Astrocyte of the spinal cord (primary cell): ENCODE results near the gene RFLNA.

ENCODE experiments used
- DNase-seq: peaks from one replicate; pipeline ENCODE4 v3.0.0; 2011; ENCODE audit warnings: low read depth, low spot score
- H3K4me3 ChIP-seq: 2 replicates; pipeline ENCODE4 v1.5.1; 2011; ENCODE audit warnings: low read depth, mild to moderate bottlenecking, low read length, moderate library complexity
- CTCF ChIP-seq: IDR thresholded peaks from 2 replicates; pipeline ENCODE4 v1.5.1; 2012; ENCODE audit warnings: low read depth, mild to moderate bottlenecking, low read length, inconsistent platforms
- in situ Hi-C: cut with HindIII; loops from 2 replicates; pipeline ENCODE4 v1.10.0; 2017; ENCODE audit warnings: low sequenced_read_pairs

The RFLNA gene

DNA sequence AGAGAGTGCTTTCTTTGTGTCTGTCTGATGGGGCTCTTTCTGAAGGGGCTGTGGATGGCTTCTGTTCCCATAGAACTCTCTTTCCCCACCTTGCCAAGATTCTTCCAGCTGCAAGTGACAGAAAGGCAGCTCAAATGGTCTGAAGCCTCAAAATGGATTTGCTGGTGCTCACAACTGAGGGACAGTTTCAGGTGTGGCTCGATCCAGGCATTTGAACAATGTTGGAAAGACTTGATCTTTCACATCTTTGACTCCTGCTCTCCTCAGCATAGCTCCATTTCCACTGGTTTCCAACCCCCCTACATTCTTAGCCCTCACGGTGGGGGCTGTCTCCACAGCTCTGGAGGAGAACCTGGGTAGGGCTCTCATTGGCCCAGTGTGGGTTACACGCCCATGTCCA is 15.9 kb downstream of the RFLNA start:
- TF ChIP-seq CTCF = no peak
- DNase-seq = no peak
- in situ Hi-C loops = no loop called here
- H3K4me3 ChIP-seq = no peak overlapping the region

DNA sequence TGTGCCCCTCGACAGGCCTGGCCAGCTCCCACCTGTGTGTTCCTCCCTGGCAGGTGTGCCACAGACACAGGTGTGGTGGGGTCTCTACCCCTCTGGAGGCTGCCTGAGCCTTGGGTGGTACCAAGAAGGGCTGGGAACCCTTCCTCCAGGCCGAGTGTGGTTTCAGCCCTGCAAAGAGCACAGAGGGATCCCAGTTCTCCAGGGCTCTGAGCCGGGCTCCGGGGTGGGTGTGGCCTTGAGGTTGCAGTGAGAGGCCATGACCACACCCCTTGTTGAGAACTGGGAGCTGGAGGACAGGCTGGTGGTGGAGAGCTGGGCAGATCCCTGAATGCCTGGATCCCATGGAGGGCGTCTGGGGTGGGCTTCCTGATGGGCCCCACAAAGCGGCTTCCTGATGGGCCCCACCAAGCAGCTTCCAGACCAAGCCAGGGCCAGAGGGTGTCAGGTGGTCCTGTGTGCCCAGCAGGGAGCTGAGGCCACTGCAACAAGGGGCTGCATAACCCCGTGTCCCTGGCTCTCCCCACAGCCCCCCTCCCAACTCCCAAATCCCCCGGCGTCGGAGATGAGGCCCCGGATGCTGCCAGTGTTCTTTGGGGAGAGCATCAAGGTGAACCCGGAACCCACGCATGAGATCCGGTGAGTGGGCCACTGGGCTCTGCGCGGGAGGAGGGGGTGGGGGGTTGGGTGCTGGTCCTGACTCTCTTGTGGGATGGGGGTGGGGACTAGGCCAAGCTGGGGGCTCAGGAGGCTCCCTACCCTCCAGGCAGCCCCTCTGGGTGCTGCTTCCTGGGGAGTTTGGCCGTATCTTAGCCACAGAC is 16.6 kb downstream of the RFLNA start:
- DNase-seq = no peak
- H3K4me3 ChIP-seq = no peak overlapping the region
- in situ Hi-C loops = no loop called here
- TF ChIP-seq CTCF = no peak

- TF ChIP-seq CTCF = no peak
- no peak overlapping the region for H3K4me3 ChIP-seq
- in situ Hi-C loops = no loop called here
- no peak for DNase-seq
Measured at GRCh38 chr12:124312601-124313000, 17.7 kb downstream of the RFLNA start.

DNA sequence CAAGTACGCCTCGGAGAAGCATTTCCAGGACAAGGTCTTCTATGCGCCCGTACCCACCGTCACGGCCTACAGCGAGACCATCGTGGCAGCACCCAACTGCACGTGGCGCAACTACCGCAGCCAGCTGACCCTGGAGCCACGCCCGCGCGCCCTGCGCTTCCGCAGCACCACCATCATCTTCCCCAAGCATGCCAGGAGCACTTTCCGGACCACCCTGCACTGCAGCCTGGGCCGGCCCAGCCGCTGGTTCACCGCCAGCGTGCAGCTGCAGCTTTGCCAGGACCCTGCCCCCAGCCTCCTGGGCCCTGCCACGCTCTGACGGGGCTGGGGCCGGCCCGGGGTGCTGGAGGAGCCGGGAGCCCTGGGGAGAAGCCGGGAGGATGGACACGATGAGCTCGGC is 19.3 kb downstream of the RFLNA start:
- no peak overlapping the region for H3K4me3 ChIP-seq
- in situ Hi-C loops = no loop called here
- no peak for DNase-seq
- no peak for TF ChIP-seq CTCF

- no peak overlapping the region for H3K4me3 ChIP-seq
- in situ Hi-C loops = no loop called here
- DNase-seq = no peak
- no peak for TF ChIP-seq CTCF
Measured at GRCh38 chr12:124314766-124315165, 19.9 kb downstream of the RFLNA start.

- in situ Hi-C loops = no loop called here
- no peak for TF ChIP-seq CTCF
- DNase-seq = no peak
- no peak overlapping the region for H3K4me3 ChIP-seq
Measured at GRCh38 chr12:124315372-124316044, 20.6 kb downstream of the RFLNA start.
